ENCODE measurements around the gene NGLY1.

GRCh38 chr3:25818335-25818734 lies 35.1 kb upstream of the NGLY1 start:
- no peak for TF ChIP-seq ZNF274 (IDR thresholded peaks at IDR 0.05; ENCODE audit: low read depth, low read length)
- no peak for TF ChIP-seq YY1 (IDR thresholded peaks at IDR 0.05; ENCODE audit: insufficient read depth, insufficient read length)
- no peak for TF ChIP-seq SUZ12 (IDR thresholded peaks at IDR 0.05; ENCODE audit: extremely low read depth, insufficient read depth, insufficient read length)

All from NT2/D1 (cell line).